ENCODE results near the gene KRT81. TPM values are rescaled to one million over a fixed set of nuclear protein-coding genes. Genes with fewer than 3 reads are reported as not detected.
"Not testable (repeated sequence)": the region's sequence is repeated elsewhere in the genome, so short reads cannot be mapped to it uniquely, and the experiment has no call there.

Gene KRT81
- total and polyA plus RNA-seq, 2 experiments from 2014 or later = 0.11 to 0.34 TPM

GRCh38 chr12:52257922-52258321 lies 33.4 kb downstream of the KRT81 start:
- H3K9me3 ChIP-seq (ENCODE audit: low read depth); H2AFZ ChIP-seq; H3K4me2 ChIP-seq (ENCODE audit: unreplicated experiment); H3K36me3 ChIP-seq (ENCODE audit: low read depth); H4K20me1 ChIP-seq (ENCODE audit: insufficient read depth); H3K4me3 ChIP-seq; H3K9ac ChIP-seq; in situ Hi-C loops (cut with MboI); H3K4me1 ChIP-seq (ENCODE audit: insufficient read depth); H3F3A ChIP-seq (ENCODE audit: insufficient read depth); H3K9me2 ChIP-seq (ENCODE audit: insufficient read depth); H3K27ac ChIP-seq; H3K79me2 ChIP-seq (ENCODE audit: insufficient read depth); DNase-seq: not testable (repeated sequence)
- peaks cover 40% of the 10 kb centered on the region for H3K27me3 ChIP-seq (replicated peaks; ENCODE audit: insufficient read depth)
- peak; percentile 60 for TF ChIP-seq EZH2 (IDR thresholded peaks at IDR 0.05; ENCODE audit: insufficient read depth, poor library complexity, severe bottlenecking)
- WGBS, 2 experiments (ENCODE audit: low coverage in 1 of 2, low lambda C conversion rate in 2 of 2, missing lambda C conversion rate in 2 of 2) = 39 to 42% methylated on average over 13 of the region's 13 CpGs

- Histone ChIP-seq H3K27me3 (replicated peaks; ENCODE audit: insufficient read depth) (peaks cover 40% of the 10 kb centered on the region), H3K4me2 (ENCODE audit: unreplicated experiment) (no peak overlapping the region), H3K4me1 (ENCODE audit: insufficient read depth) (0 out of 2 replicates have a peak, but pooled peaks cover 3% of the 10 kb centered on the region), H3K27ac (no peak overlapping the region), H3F3A (ENCODE audit: insufficient read depth) (no peaks in the 10 kb centered on the region), H3K9me2 (ENCODE audit: insufficient read depth) (no peaks in the 10 kb centered on the region), H3K36me3 (ENCODE audit: low read depth) (no peaks in the 10 kb centered on the region), H3K79me2 (ENCODE audit: insufficient read depth) (no peaks in the 10 kb centered on the region), H3K4me3 (no peak overlapping the region), H3K9ac (no peak overlapping the region), H2AFZ (no peak overlapping the region), H3K9me3 (ENCODE audit: low read depth) (no peaks in the 10 kb centered on the region), H4K20me1 (ENCODE audit: insufficient read depth) (no peaks in the 10 kb centered on the region)
- 91 to 93% methylated on average over 4 of the region's 4 CpGs for WGBS, 2 experiments (ENCODE audit: low coverage in 1 of 2, low lambda C conversion rate in 2 of 2, missing lambda C conversion rate in 2 of 2)
- TF ChIP-seq EZH2 (IDR thresholded peaks at IDR 0.05; ENCODE audit: insufficient read depth, poor library complexity, severe bottlenecking) = no peak
- TF ChIP-seq EZH2phosphoT487 (IDR thresholded peaks at IDR 0.05; ENCODE audit: insufficient read depth, low read depth) = no peak
- in situ Hi-C loops (cut with MboI) = no loop called here
- DNase-seq = no peak
These were observed 34.2 kb downstream of the KRT81 start for GRCh38 chr12:52257074-52257551.

- no peaks in the 10 kb centered on the region for H4K20me1 ChIP-seq (ENCODE audit: insufficient read depth)
- no peak overlapping the region for H3K4me3 ChIP-seq
- 60 to 63% methylated on average over 2 of the region's 2 CpGs for WGBS, 2 experiments (ENCODE audit: low coverage in 1 of 2, low lambda C conversion rate in 2 of 2, missing lambda C conversion rate in 2 of 2)
- H3K79me2 ChIP-seq (ENCODE audit: insufficient read depth) = no peaks in the 10 kb centered on the region
- in situ Hi-C loops (cut with MboI) = no loop called here
- no peak overlapping the region for H3K4me2 ChIP-seq (ENCODE audit: unreplicated experiment)
- no peak overlapping the region for H2AFZ ChIP-seq
- 0 out of 2 replicates have a peak, but pooled peaks cover 3% of the 10 kb centered on the region for H3K4me1 ChIP-seq (ENCODE audit: insufficient read depth)
- H3K36me3 ChIP-seq (ENCODE audit: low read depth) = no peaks in the 10 kb centered on the region
- H3F3A ChIP-seq (ENCODE audit: insufficient read depth) = no peaks in the 10 kb centered on the region
- H3K27ac ChIP-seq = no peak overlapping the region
- peaks cover 40% of the 10 kb centered on the region for H3K27me3 ChIP-seq (replicated peaks; ENCODE audit: insufficient read depth)
- no peak overlapping the region for H3K9ac ChIP-seq
- no peaks in the 10 kb centered on the region for H3K9me2 ChIP-seq (ENCODE audit: insufficient read depth)
- DNase-seq = no peak
- no peak for TF ChIP-seq EZH2 (IDR thresholded peaks at IDR 0.05; ENCODE audit: insufficient read depth, poor library complexity, severe bottlenecking)
- TF ChIP-seq EZH2phosphoT487 (IDR thresholded peaks at IDR 0.05; ENCODE audit: insufficient read depth, low read depth) = no peak
- no peaks in the 10 kb centered on the region for H3K9me3 ChIP-seq (ENCODE audit: low read depth)
These were observed 34.8 kb downstream of the KRT81 start for GRCh38 chr12:52256584-52256935.

- in situ Hi-C loops (cut with MboI) = no loop called here
- H3K4me2 ChIP-seq (ENCODE audit: unreplicated experiment) = no peak overlapping the region
- TF ChIP-seq EZH2phosphoT487 (IDR thresholded peaks at IDR 0.05; ENCODE audit: insufficient read depth, low read depth) (no peak), EZH2 (IDR thresholded peaks at IDR 0.05; ENCODE audit: insufficient read depth, poor library complexity, severe bottlenecking) (no peak)
These were observed 35.3 kb downstream of the KRT81 start for GRCh38 chr12:52255926-52256583.

More at GRCh38 chr12:52255926-52256583, 35.3 kb downstream of the KRT81 start:
- Histone ChIP-seq H3K9ac (no peak overlapping the region), H3K36me3 (ENCODE audit: low read depth) (no peaks in the 10 kb centered on the region), H3K27me3 (replicated peaks; ENCODE audit: insufficient read depth) (peaks cover 36% of the 10 kb centered on the region), H3K79me2 (ENCODE audit: insufficient read depth) (no peaks in the 10 kb centered on the region), H2AFZ (no peak overlapping the region), H3K4me3 (no peak overlapping the region), H4K20me1 (ENCODE audit: insufficient read depth) (no peaks in the 10 kb centered on the region), H3K9me2 (ENCODE audit: insufficient read depth) (no peaks in the 10 kb centered on the region), H3F3A (ENCODE audit: insufficient read depth) (no peaks in the 10 kb centered on the region), H3K27ac (no peak overlapping the region), H3K4me1 (ENCODE audit: insufficient read depth) (0 out of 2 replicates have a peak, but pooled peaks cover 3% of the 10 kb centered on the region), H3K9me3 (ENCODE audit: low read depth) (no peaks in the 10 kb centered on the region)
- no peak for DNase-seq
- WGBS, 2 experiments (ENCODE audit: low coverage in 1 of 2, low lambda C conversion rate in 2 of 2, missing lambda C conversion rate in 2 of 2) = 88 to 89% methylated on average over 9 of the region's 9 CpGs
